ENCODE measurements around the gene RBP7. TPM values are rescaled to one million over a fixed set of nuclear protein-coding genes. Genes with fewer than 3 reads are reported as not detected.

RBP7 gene
- 10 to 100 TPM in 3 of 4 donors, 1 to 10 TPM in 1; 2.5 to 47.1 (median 35.1) TPM for total RNA-seq

DNA sequence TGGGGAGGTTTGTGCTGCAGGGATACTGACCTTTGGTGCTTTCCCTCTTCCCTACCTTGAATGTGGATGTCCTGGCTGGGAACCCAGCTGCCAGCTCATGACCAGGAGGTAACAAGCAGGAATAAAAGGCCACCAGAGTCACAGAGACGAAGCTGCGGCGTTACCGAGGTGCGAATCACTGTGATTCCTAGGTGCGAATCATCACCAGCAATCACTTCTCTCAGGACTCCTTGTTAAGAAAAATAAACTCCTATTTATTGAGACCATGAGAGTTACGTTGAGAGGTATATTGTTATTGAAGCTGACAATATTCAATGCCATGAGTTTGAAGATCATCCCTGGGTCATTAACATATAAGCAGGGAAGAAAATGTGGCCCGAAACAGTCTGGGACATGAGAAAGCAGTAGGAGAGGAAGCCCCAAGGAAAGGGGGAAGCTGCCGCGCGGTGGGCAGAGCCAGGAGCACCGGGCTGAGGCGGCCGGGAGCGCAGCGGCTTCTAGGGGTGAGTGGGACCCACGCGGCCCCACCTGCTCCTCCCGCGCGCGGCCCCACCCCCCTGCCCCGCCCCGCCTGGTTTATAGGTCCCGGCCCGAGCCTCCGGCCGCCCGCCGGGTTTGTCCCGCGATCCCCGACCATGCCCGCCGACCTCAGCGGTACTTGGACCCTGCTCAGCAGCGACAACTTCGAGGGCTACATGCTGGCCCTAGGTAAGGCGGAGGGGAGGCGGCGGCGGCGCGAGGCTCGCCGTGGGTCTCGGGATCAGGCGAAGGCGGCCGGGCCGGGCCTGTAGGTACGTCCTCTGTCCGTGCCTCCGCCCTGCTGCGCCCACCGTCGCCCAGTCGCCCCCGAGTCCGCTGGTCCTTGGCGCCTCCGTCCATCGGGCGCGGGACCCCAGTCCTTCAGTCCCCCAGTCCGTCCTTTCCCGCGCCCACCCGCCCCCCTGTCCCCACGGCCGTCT lies at the start of gene RBP7:
Gene RBP7 (plus strand): TSS at position 605 of the 959 bp plus-strand sequence. CDS start 31 bp downstream, at position 636.
- peak in 1 of 2 donors; percentile 16 for DNase-seq
- intact Hi-C loops (cut with DNase I; ENCODE audit: low total_unique reads), result no loop called here
- Histone ChIP-seq H3K27me3 (peaks cover 0 to 3% of the 10 kb centered on the region in 2 donors), H3K9me3 (no peaks in the 10 kb centered on the region), H3K4me1 (peaks cover 0 to 8% of the 10 kb centered on the region in 2 donors), H3K27ac (peak within 1 kb of the TSS in 1 of 2 donors; percentile 15), H3K36me3 (no peaks in the 10 kb centered on the region), H3K4me3 (peak within 1 kb of the TSS; percentile 26 to 36)
- no peak for TF ChIP-seq CTCF (IDR thresholded peaks at IDR 0.05)
- TF ChIP-seq POLR2A (IDR thresholded peaks at IDR 0.05), result no peak

DNA sequence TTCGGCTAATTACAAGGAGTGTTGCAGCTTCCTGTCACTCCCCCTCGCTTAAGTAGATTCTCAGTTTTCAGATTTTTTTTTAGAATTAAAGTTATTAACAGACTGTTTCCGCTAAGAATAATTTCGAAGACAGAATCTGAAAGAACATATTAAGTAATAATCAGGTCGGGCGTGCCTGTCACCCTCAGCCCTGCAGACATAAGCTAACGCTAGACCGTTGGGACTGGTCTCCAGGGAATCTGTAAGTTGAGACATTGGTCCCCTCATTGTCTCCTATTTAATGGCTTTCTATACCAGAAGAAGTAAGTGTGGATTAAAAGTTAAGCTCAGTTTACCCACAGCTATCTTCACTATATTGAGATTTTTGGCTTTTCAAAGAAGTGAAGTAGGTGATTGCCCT lies 39.3 kb upstream of the RBP7 start:
- Histone ChIP-seq H3K36me3 (no peaks in the 10 kb centered on the region), H3K27ac (no peak overlapping the region), H3K4me3 (no peak overlapping the region), H3K9me3 (no peaks in the 10 kb centered on the region), H3K4me1 (no peaks in the 10 kb centered on the region), H3K27me3 (no peaks in the 10 kb centered on the region)
- intact Hi-C loops (cut with DNase I; ENCODE audit: low total_unique reads), result no loop called here
- TF ChIP-seq CTCF (IDR thresholded peaks at IDR 0.05), result no peak
- TF ChIP-seq POLR2A (IDR thresholded peaks at IDR 0.05), result no peak
- DNase-seq, result no peak

DNA sequence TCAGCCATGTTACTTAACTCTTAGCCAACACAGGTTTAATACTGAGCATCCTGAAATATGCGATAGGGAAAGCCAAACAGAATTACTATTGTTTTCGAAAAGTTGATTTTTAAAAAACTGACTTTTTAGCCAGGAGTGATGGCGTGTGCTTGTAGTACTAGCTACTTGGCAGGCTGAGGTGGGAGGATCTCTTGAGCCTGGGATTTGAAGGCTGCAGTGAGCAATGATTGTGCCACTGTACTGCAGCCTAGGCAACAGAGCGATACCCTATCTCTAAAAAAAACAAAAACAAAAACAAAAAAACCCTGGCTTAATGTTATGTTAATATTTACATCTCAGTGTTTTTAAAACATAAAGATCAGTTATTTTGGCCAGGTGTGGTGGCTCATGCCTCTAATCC lies 37.0 kb upstream of the RBP7 start:
- no peaks in the 10 kb centered on the region for H3K4me1 ChIP-seq
- no peak for TF ChIP-seq POLR2A (IDR thresholded peaks at IDR 0.05)
- TF ChIP-seq CTCF (IDR thresholded peaks at IDR 0.05), result no peak
- DNase-seq, result no peak
- H3K27ac ChIP-seq, result no peak overlapping the region
- intact Hi-C loops (cut with DNase I; ENCODE audit: low total_unique reads), result no loop called here
- no peaks in the 10 kb centered on the region for H3K36me3 ChIP-seq
- no peaks in the 10 kb centered on the region for H3K9me3 ChIP-seq
- H3K4me3 ChIP-seq, result no peak overlapping the region
- no peaks in the 10 kb centered on the region for H3K27me3 ChIP-seq

GRCh38 chr1:9960706-9961562 lies 36.1 kb upstream of the RBP7 start:
- Histone ChIP-seq H3K27me3 (no peaks in the 10 kb centered on the region), H3K36me3 (no peaks in the 10 kb centered on the region), H3K4me1 (no peaks in the 10 kb centered on the region), H3K4me3 (no peak overlapping the region), H3K9me3 (no peaks in the 10 kb centered on the region), H3K27ac (no peak overlapping the region)
- TF ChIP-seq CTCF (IDR thresholded peaks at IDR 0.05), result no peak
- no peak for TF ChIP-seq POLR2A (IDR thresholded peaks at IDR 0.05)
- no peak for DNase-seq
- intact Hi-C loops (cut with DNase I; ENCODE audit: low total_unique reads), result no loop called here

Data from uterus (tissue), 4 donors.